ENCODE measurements around the gene CDK2AP2.

DNA sequence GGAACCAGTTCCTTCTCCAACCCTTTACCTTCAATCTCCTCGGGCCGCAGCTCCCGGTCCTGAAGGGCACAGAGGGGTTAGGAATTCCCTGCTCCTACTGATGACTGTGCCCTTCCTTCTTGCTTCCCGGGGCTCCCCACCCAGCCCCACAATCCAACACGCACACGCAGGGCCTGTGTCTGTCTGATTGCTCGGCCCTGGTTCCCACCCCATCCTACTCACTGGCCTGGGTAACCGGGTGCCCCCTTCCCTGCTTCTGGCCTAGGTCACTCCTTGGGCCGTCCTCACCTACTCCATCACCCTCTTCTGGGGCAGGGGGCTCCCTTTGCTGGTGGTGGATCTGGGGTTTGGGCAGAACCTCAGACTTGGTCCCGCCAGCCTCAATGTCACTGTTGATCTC is 14.0 kb upstream of the CDK2AP2 start:
- TF ChIP-seq, protein P1, sequence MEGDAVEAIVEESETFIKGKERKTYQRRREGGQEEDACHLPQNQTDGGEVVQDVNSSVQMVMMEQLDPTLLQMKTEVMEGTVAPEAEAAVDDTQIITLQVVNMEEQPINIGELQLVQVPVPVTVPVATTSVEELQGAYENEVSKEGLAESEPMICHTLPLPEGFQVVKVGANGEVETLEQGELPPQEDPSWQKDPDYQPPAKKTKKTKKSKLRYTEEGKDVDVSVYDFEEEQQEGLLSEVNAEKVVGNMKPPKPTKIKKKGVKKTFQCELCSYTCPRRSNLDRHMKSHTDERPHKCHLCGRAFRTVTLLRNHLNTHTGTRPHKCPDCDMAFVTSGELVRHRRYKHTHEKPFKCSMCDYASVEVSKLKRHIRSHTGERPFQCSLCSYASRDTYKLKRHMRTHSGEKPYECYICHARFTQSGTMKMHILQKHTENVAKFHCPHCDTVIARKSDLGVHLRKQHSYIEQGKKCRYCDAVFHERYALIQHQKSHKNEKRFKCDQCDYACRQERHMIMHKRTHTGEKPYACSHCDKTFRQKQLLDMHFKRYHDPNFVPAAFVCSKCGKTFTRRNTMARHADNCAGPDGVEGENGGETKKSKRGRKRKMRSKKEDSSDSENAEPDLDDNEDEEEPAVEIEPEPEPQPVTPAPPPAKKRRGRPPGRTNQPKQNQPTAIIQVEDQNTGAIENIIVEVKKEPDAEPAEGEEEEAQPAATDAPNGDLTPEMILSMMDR (IDR thresholded peaks at IDR 0.05; ENCODE audit: control extremely low read depth in 1 of 3, insufficient read depth in 1 of 3, low read depth in 1 of 3, low read length in 3 of 3), result no peak
- TF ChIP-seq GABPA (IDR thresholded peaks at IDR 0.05; ENCODE audit: borderline replicate concordance, insufficient read depth, low read length), result no peak
